Measurements from ENCODE around the gene NCOA4.

The NCOA4 gene

GRCh38 chr10:46073564-46073963 lies 43.1 kb upstream of the NCOA4 start:
- no peaks in the 10 kb centered on the region for H3K36me3 ChIP-seq (ENCODE audit: insufficient read depth, insufficient read length, low read length)
- no peaks in the 10 kb centered on the region for H3K27me3 ChIP-seq (ENCODE audit: insufficient read depth, insufficient read length)
- no peak overlapping the region for H3K4me3 ChIP-seq (ENCODE audit: insufficient read length, low read depth)
- no peak for DNase-seq (ENCODE audit: low read depth, low spot score)
- H3K9ac ChIP-seq (ENCODE audit: insufficient read length, low read depth): no peak overlapping the region
- H3K4me1 ChIP-seq (ENCODE audit: insufficient read depth, insufficient read length): peaks cover 6% of the 10 kb centered on the region
- no peaks in the 10 kb centered on the region for H3K9me3 ChIP-seq (ENCODE audit: insufficient read depth, low read length)
- TF ChIP-seq YY1 (IDR thresholded peaks at IDR 0.05; ENCODE audit: insufficient read depth, insufficient read length) (no peak), SUZ12 (IDR thresholded peaks at IDR 0.05; ENCODE audit: extremely low read depth, insufficient read depth, insufficient read length) (no peak), ZNF274 (IDR thresholded peaks at IDR 0.05; ENCODE audit: low read depth, low read length) (no peak)

GRCh38 chr10:46070749-46071148 lies 40.3 kb upstream of the NCOA4 start:
- Histone ChIP-seq H3K9me3 (ENCODE audit: insufficient read depth, low read length) (no peaks in the 10 kb centered on the region), H3K27me3 (ENCODE audit: insufficient read depth, insufficient read length) (no peaks in the 10 kb centered on the region), H3K36me3 (ENCODE audit: insufficient read depth, insufficient read length, low read length) (no peaks in the 10 kb centered on the region), H3K4me3 (ENCODE audit: insufficient read length, low read depth) (no peak overlapping the region), H3K9ac (ENCODE audit: insufficient read length, low read depth) (no peak overlapping the region), H3K4me1 (ENCODE audit: insufficient read depth, insufficient read length) (no peaks in the 10 kb centered on the region)
- TF ChIP-seq SUZ12 (IDR thresholded peaks at IDR 0.05; ENCODE audit: extremely low read depth, insufficient read depth, insufficient read length): no peak
- TF ChIP-seq YY1 (IDR thresholded peaks at IDR 0.05; ENCODE audit: insufficient read depth, insufficient read length): no peak
- no peak for TF ChIP-seq ZNF274 (IDR thresholded peaks at IDR 0.05; ENCODE audit: low read depth, low read length)
- no peak for DNase-seq (ENCODE audit: low read depth, low spot score)

- no peak for TF ChIP-seq SUZ12 (IDR thresholded peaks at IDR 0.05; ENCODE audit: extremely low read depth, insufficient read depth, insufficient read length)
- no peak for TF ChIP-seq ZNF274 (IDR thresholded peaks at IDR 0.05; ENCODE audit: low read depth, low read length)
- no peak for TF ChIP-seq YY1 (IDR thresholded peaks at IDR 0.05; ENCODE audit: insufficient read depth, insufficient read length)
- no peak for DNase-seq (ENCODE audit: low read depth, low spot score)
- Histone ChIP-seq H3K36me3 (ENCODE audit: insufficient read depth, insufficient read length, low read length) (no peaks in the 10 kb centered on the region), H3K4me1 (ENCODE audit: insufficient read depth, insufficient read length) (no peaks in the 10 kb centered on the region), H3K27me3 (ENCODE audit: insufficient read depth, insufficient read length) (no peaks in the 10 kb centered on the region), H3K9me3 (ENCODE audit: insufficient read depth, low read length) (no peaks in the 10 kb centered on the region), H3K4me3 (ENCODE audit: insufficient read length, low read depth) (no peak overlapping the region), H3K9ac (ENCODE audit: insufficient read length, low read depth) (no peak overlapping the region)
Measured at GRCh38 chr10:46069771-46070463, 39.5 kb upstream of the NCOA4 start.

GRCh38 chr10:46068905-46069304 lies 38.5 kb upstream of the NCOA4 start:
- Histone ChIP-seq H3K4me1 (ENCODE audit: insufficient read depth, insufficient read length) (no peaks in the 10 kb centered on the region), H3K4me3 (ENCODE audit: insufficient read length, low read depth) (no peak overlapping the region), H3K36me3 (ENCODE audit: insufficient read depth, insufficient read length, low read length) (no peaks in the 10 kb centered on the region), H3K27me3 (ENCODE audit: insufficient read depth, insufficient read length) (no peaks in the 10 kb centered on the region), H3K9me3 (ENCODE audit: insufficient read depth, low read length) (no peaks in the 10 kb centered on the region), H3K9ac (ENCODE audit: insufficient read length, low read depth) (no peak overlapping the region)
- no peak for DNase-seq (ENCODE audit: low read depth, low spot score)
- TF ChIP-seq ZNF274 (IDR thresholded peaks at IDR 0.05; ENCODE audit: low read depth, low read length) (no peak), YY1 (IDR thresholded peaks at IDR 0.05; ENCODE audit: insufficient read depth, insufficient read length) (no peak), SUZ12 (IDR thresholded peaks at IDR 0.05; ENCODE audit: extremely low read depth, insufficient read depth, insufficient read length) (no peak)

GRCh38 chr10:46068117-46068516 lies 37.7 kb upstream of the NCOA4 start:
- Histone ChIP-seq H3K4me1 (ENCODE audit: insufficient read depth, insufficient read length) (no peaks in the 10 kb centered on the region), H3K27me3 (ENCODE audit: insufficient read depth, insufficient read length) (no peaks in the 10 kb centered on the region), H3K4me3 (ENCODE audit: insufficient read length, low read depth) (no peak overlapping the region), H3K36me3 (ENCODE audit: insufficient read depth, insufficient read length, low read length) (no peaks in the 10 kb centered on the region), H3K9ac (ENCODE audit: insufficient read length, low read depth) (no peak overlapping the region), H3K9me3 (ENCODE audit: insufficient read depth, low read length) (no peaks in the 10 kb centered on the region)
- TF ChIP-seq YY1 (IDR thresholded peaks at IDR 0.05; ENCODE audit: insufficient read depth, insufficient read length) (no peak), SUZ12 (IDR thresholded peaks at IDR 0.05; ENCODE audit: extremely low read depth, insufficient read depth, insufficient read length) (no peak)
- DNase-seq (ENCODE audit: low read depth, low spot score): no peak

GRCh38 chr10:46064269-46064817 lies 33.9 kb upstream of the NCOA4 start:
- H3K4me3 ChIP-seq (ENCODE audit: insufficient read length, low read depth): no peak overlapping the region
- no peak overlapping the region for H3K9ac ChIP-seq (ENCODE audit: insufficient read length, low read depth)
- no peaks in the 10 kb centered on the region for H3K27me3 ChIP-seq (ENCODE audit: insufficient read depth, insufficient read length)
- H3K4me1 ChIP-seq (ENCODE audit: insufficient read depth, insufficient read length): no peaks in the 10 kb centered on the region
- no peak for DNase-seq (ENCODE audit: low read depth, low spot score)
- no peak for TF ChIP-seq ZNF274 (IDR thresholded peaks at IDR 0.05; ENCODE audit: low read depth, low read length)
- no peak for TF ChIP-seq YY1 (IDR thresholded peaks at IDR 0.05; ENCODE audit: insufficient read depth, insufficient read length)
- no peak for TF ChIP-seq SUZ12 (IDR thresholded peaks at IDR 0.05; ENCODE audit: extremely low read depth, insufficient read depth, insufficient read length)
- H3K9me3 ChIP-seq (ENCODE audit: insufficient read depth, low read length): no peaks in the 10 kb centered on the region
- H3K36me3 ChIP-seq (ENCODE audit: insufficient read depth, insufficient read length, low read length): no peaks in the 10 kb centered on the region

- Histone ChIP-seq H3K9me3 (ENCODE audit: insufficient read depth, low read length) (no peaks in the 10 kb centered on the region), H3K4me1 (ENCODE audit: insufficient read depth, insufficient read length) (no peaks in the 10 kb centered on the region), H3K4me3 (ENCODE audit: insufficient read length, low read depth) (no peak overlapping the region), H3K27me3 (ENCODE audit: insufficient read depth, insufficient read length) (no peaks in the 10 kb centered on the region), H3K9ac (ENCODE audit: insufficient read length, low read depth) (no peak overlapping the region), H3K36me3 (ENCODE audit: insufficient read depth, insufficient read length, low read length) (no peaks in the 10 kb centered on the region)
- TF ChIP-seq SUZ12 (IDR thresholded peaks at IDR 0.05; ENCODE audit: extremely low read depth, insufficient read depth, insufficient read length) (no peak), ZNF274 (IDR thresholded peaks at IDR 0.05; ENCODE audit: low read depth, low read length) (no peak), YY1 (IDR thresholded peaks at IDR 0.05; ENCODE audit: insufficient read depth, insufficient read length) (no peak)
- DNase-seq (ENCODE audit: low read depth, low spot score): no peak
Measured at GRCh38 chr10:46062723-46063428, 32.5 kb upstream of the NCOA4 start.

Measured in NT2/D1 (cell line).